HepG2 (cell line): ENCODE data around the gene ATP5F1A. TPM values are rescaled to one million over a fixed set of nuclear protein-coding genes. Genes with fewer than 3 reads are reported as not detected.

ENCODE experiments used
- AKAP8 ChIP-seq: sonication (generic); formaldehyde crosslinking; IDR thresholded peaks from 2 replicates; pipeline ENCODE4 v1.5.1; 2020; ENCODE audit warnings: mild to moderate bottlenecking, missing genetic modification reagents
- CREB1 ChIP-seq, 2 experiments: fragments of 450-650 bp in 1 of 2; IDR thresholded peaks; 2 replicates each; pipeline ENCODE4 v1.6.1; 2016 to 2017; ENCODE audit warnings: control low read depth in 1 of 2, mild to moderate bottlenecking in 1 of 2, missing compliant biosample characterization in 1 of 2, missing genetic modification characterization in 1 of 2
- HNRNPUL1 ChIP-seq: fragments of 200-400 bp; formaldehyde crosslinking; IDR thresholded peaks from 2 replicates; pipeline ENCODE4 v1.6.1; 2017; ENCODE audit warnings: low read depth, mild to moderate bottlenecking, low read length, moderate library complexity
- ISL2 ChIP-seq: sonication (generic); formaldehyde crosslinking; IDR thresholded peaks from 2 replicates; pipeline ENCODE4 v1.5.0; 2020; ENCODE audit warnings: missing genetic modification reagents
- MXI1 ChIP-seq: IDR thresholded peaks from 3 replicates; pipeline ENCODE4 v1.6.1; 2012; ENCODE audit warnings: low read depth, low read length, inconsistent platforms, borderline replicate concordance
- NFKB2 ChIP-seq: sonication (generic); formaldehyde crosslinking; IDR thresholded peaks from 2 replicates; pipeline ENCODE4 v1.4.0; 2020; ENCODE audit warnings: missing genetic modification reagents, borderline replicate concordance
- NONO ChIP-seq, 2 experiments: fragments of 450-650 bp in 1 of 2; sonication (generic) in 1 of 2; formaldehyde crosslinking in 1 of 2; IDR thresholded peaks in 1 of 2; conservative IDR thresholded peaks in 1 of 2; 2 replicates each; pipeline versions ENCODE4 v1.6.1 to v1.8.0; 2017 to 2022; ENCODE audit warnings: mild to moderate bottlenecking in 1 of 2, missing genetic modification reagents in 1 of 2, moderate library complexity in 1 of 2
- POLR2AphosphoS2 ChIP-seq: IDR thresholded peaks from 2 replicates; pipeline ENCODE4 v1.6.1; 2011; ENCODE audit warnings: low read depth, low read length, improper control_type of control experiment
- STAG1 ChIP-seq: sonication (generic); formaldehyde crosslinking; IDR thresholded peaks from 2 replicates; pipeline ENCODE4 v1.4.0; 2020; ENCODE audit warnings: missing genetic modification reagents
- ZFP36L1 ChIP-seq: sonication (generic); formaldehyde crosslinking; IDR thresholded peaks from 2 replicates; pipeline ENCODE4 v1.8.0; 2022; ENCODE audit warnings: mild to moderate bottlenecking, missing genetic modification reagents, moderate library complexity
- ZFX ChIP-seq: sonication (generic); formaldehyde crosslinking; IDR thresholded peaks from 2 replicates; pipeline ENCODE4 v1.4.0; 2020; ENCODE audit warnings: mild to moderate bottlenecking, low read depth, missing genetic modification reagents, moderate library complexity
- ZNF160 ChIP-seq: sonication (generic); formaldehyde crosslinking; IDR thresholded peaks from 2 replicates; pipeline ENCODE4 v1.8.0; 2022; ENCODE audit warnings: mild to moderate bottlenecking, inconsistent platforms, missing genetic modification reagents
- ZNF274 ChIP-seq: sonication (generic); formaldehyde crosslinking; IDR thresholded peaks from 2 replicates; pipeline ENCODE4 v1.5.1; 2020; ENCODE audit warnings: mild to moderate bottlenecking, missing genetic modification reagents
- ZNF615 ChIP-seq: sonication (generic); formaldehyde crosslinking; IDR thresholded peaks from 2 replicates; pipeline ENCODE4 v1.5.0; 2020; ENCODE audit warnings: mild to moderate bottlenecking, missing genetic modification reagents, borderline replicate concordance
- polyA plus RNA-seq, 8 experiments: library from polyadenylated mRNA; depleted of rRNA in 3 of 8; stranded (reverse) in 7 of 8; unstranded in 1 of 8; fragments of >200 nt; fragmentation: Illumina TruSeq in 4 of 8; extraction: Trizol in 4 of 8; gene quantifications; 2 replicates each; pipeline versions ENCODE4 v1.2.1 to v1.2.3, GENCODE V29; 2011 to 2016; ENCODE audit warnings: low read depth in 4 of 8, missing spikeins in 1 of 8, mixed read lengths in 1 of 8; ENCODE audit not compliant: insufficient read depth in 1 of 8
- total RNA-seq, 5 experiments: library from RNA; depleted of rRNA; stranded (reverse); fragments of >200 nt; fragmentation: Illumina TruSeq; extraction: Trizol; gene quantifications; 2 replicates each; pipeline ENCODE4 v1.2.3, GENCODE V29; 2016; ENCODE audit warnings: low read depth in 1 of 5
- TF ChIP-seq, protein P1 (sequence below): IDR thresholded peaks from 2 replicates; pipeline ENCODE4 v1.6.1; 2016; ENCODE audit warnings: missing genetic modification reagents, missing compliant biosample characterization
- TF ChIP-seq, protein P2 (sequence below): sonication (generic); formaldehyde crosslinking; IDR thresholded peaks from 2 replicates; pipeline ENCODE4 v1.5.0; 2020; ENCODE audit warnings: mild to moderate bottlenecking, missing genetic modification reagents
- TF ChIP-seq, protein P3 (sequence below): sonication (generic); formaldehyde crosslinking; IDR thresholded peaks from 2 replicates; pipeline ENCODE4 v1.4.0; 2020; ENCODE audit warnings: missing genetic modification reagents

Gene ATP5F1A
- total and polyA plus RNA-seq, 2 of the 13 experiments (the other 11 are each of a cell fraction or from before 2014, with no cell fraction given) = 459 to 922 TPM

DNA sequence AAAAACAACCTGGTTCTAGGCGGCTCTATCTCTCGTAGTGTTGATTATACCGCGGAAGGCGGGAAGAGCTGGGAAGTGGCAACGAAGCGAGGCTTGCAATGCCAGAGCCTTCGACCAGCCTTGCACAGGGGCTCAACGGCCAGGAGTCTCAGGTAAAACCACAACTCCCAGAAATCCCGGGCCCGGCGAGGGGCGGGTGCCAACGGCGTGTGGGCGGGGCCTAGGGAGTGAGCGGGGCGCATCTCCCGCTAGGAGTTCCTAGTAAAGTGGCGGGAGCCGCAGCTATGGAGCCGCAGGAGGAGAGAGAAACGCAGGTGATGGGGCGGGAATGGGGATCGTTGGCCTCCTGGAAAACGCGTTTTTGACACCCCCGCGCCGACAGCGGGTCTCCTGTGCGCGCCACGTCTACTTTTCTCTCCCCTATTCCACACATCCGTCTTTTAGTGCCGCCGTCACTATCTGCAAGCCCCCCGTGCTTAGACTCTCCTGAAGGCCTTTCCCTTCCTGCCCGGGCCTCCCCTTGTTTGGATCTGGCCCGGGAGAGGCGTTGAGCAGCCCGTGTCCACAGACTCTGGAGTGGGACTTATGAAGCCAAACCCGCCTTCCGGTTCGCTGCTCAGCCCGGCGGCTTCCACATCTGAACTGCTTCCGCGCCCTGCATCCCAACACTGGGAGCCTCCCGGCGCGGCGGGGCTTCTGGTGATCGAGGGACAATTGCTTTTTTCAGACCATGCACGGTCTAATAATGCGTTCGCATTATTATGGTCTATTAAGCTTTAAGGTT lies 6.2 kb upstream of the ATP5F1A start, which contains the start of gene HAUS1 (continued):
- peak; percentile 69; the same call in 1 of the 2 replicates for TF ChIP-seq ZNF160 (CRISPR knock-in tag)
- 0 out of 2 replicates have a peak, but pooled peaks have one; percentile 34 for TF ChIP-seq ZNF615 (CRISPR knock-in tag)
- TF ChIP-seq, protein P1, sequence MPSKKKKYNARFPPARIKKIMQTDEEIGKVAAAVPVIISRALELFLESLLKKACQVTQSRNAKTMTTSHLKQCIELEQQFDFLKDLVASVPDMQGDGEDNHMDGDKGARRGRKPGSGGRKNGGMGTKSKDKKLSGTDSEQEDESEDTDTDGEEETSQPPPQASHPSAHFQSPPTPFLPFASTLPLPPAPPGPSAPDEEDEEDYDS (CRISPR knock-in tag) = peak; percentile 18; the same call in 1 of the 2 replicates
- TF ChIP-seq NFKB2 = peak; percentile 85; the same call in 1 of the 2 replicates
- TF ChIP-seq POLR2AphosphoS2 = no peak
- TF ChIP-seq NONO (IDR thresholded peaks at IDR 0.05) = no peak
- TF ChIP-seq NONO (CRISPR knock-in tag; conservative IDR thresholded peaks at IDR 0.05) = peak; percentile 54; the same call in 1 of the 2 replicates
- TF ChIP-seq, protein P2, sequence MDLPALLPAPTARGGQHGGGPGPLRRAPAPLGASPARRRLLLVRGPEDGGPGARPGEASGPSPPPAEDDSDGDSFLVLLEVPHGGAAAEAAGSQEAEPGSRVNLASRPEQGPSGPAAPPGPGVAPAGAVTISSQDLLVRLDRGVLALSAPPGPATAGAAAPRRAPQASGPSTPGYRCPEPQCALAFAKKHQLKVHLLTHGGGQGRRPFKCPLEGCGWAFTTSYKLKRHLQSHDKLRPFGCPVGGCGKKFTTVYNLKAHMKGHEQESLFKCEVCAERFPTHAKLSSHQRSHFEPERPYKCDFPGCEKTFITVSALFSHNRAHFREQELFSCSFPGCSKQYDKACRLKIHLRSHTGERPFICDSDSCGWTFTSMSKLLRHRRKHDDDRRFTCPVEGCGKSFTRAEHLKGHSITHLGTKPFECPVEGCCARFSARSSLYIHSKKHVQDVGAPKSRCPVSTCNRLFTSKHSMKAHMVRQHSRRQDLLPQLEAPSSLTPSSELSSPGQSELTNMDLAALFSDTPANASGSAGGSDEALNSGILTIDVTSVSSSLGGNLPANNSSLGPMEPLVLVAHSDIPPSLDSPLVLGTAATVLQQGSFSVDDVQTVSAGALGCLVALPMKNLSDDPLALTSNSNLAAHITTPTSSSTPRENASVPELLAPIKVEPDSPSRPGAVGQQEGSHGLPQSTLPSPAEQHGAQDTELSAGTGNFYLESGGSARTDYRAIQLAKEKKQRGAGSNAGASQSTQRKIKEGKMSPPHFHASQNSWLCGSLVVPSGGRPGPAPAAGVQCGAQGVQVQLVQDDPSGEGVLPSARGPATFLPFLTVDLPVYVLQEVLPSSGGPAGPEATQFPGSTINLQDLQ = no peak
- TF ChIP-seq CREB1 (IDR thresholded peaks at IDR 0.05) = 0 out of 2 replicates have a peak, but pooled peaks have one; percentile 7
- TF ChIP-seq CREB1 (CRISPR knock-in tag; IDR thresholded peaks at IDR 0.05) = peak; percentile 67; the same call in 1 of the 2 replicates
- TF ChIP-seq, protein P3, sequence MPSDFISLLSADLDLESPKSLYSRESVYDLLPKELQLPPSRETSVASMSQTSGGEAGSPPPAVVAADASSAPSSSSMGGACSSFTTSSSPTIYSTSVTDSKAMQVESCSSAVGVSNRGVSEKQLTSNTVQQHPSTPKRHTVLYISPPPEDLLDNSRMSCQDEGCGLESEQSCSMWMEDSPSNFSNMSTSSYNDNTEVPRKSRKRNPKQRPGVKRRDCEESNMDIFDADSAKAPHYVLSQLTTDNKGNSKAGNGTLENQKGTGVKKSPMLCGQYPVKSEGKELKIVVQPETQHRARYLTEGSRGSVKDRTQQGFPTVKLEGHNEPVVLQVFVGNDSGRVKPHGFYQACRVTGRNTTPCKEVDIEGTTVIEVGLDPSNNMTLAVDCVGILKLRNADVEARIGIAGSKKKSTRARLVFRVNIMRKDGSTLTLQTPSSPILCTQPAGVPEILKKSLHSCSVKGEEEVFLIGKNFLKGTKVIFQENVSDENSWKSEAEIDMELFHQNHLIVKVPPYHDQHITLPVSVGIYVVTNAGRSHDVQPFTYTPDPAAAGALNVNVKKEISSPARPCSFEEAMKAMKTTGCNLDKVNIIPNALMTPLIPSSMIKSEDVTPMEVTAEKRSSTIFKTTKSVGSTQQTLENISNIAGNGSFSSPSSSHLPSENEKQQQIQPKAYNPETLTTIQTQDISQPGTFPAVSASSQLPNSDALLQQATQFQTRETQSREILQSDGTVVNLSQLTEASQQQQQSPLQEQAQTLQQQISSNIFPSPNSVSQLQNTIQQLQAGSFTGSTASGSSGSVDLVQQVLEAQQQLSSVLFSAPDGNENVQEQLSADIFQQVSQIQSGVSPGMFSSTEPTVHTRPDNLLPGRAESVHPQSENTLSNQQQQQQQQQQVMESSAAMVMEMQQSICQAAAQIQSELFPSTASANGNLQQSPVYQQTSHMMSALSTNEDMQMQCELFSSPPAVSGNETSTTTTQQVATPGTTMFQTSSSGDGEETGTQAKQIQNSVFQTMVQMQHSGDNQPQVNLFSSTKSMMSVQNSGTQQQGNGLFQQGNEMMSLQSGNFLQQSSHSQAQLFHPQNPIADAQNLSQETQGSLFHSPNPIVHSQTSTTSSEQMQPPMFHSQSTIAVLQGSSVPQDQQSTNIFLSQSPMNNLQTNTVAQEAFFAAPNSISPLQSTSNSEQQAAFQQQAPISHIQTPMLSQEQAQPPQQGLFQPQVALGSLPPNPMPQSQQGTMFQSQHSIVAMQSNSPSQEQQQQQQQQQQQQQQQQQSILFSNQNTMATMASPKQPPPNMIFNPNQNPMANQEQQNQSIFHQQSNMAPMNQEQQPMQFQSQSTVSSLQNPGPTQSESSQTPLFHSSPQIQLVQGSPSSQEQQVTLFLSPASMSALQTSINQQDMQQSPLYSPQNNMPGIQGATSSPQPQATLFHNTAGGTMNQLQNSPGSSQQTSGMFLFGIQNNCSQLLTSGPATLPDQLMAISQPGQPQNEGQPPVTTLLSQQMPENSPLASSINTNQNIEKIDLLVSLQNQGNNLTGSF = peak; percentile 62; the same call in 1 of the 2 replicates
- TF ChIP-seq HNRNPUL1 = no peak
- TF ChIP-seq AKAP8 (CRISPR knock-in tag) = no peak
- peak; percentile 86 for TF ChIP-seq ZFX
- TF ChIP-seq MXI1 = peak; percentile 20; the same call in 1 of the 3 replicates
- TF ChIP-seq ISL2 (CRISPR knock-in tag) = peak; percentile 53; the same call in 1 of the 2 replicates
- no peak for TF ChIP-seq ZFP36L1 (CRISPR knock-in tag)
- TF ChIP-seq ZNF274 (CRISPR knock-in tag) = peak; percentile 72; the same call in 1 of the 2 replicates
- no peak for TF ChIP-seq STAG1 (CRISPR knock-in tag)
